MCF 10A (cell line): ENCODE data around the gene RFC2. TPM values are rescaled to one million over a fixed set of nuclear protein-coding genes. Genes with fewer than 3 reads are reported as not detected.

Source experiments
- BruUV-seq: library from RNA; stranded (reverse); fragments of 400-500 nt; replicated peaks from 2 replicates; lab custom pipeline; 2021; lab: Mats Ljungman, UMichigan
- CTCF ChIA-PET: fragments of 300-600 bp; sonication (Branson Sonifier 250); formaldehyde crosslinking; extraction: SDS; loops from one replicate; lab custom pipeline; 2021; ENCODE audit warnings: antibody characterized with exemption, inconsistent platforms; lab: Yijun Ruan, JAX
- POLR2A ChIA-PET: fragments of 300-600, 350-650 bp; sonication (Branson Sonifier 250); formaldehyde crosslinking; extraction: SDS; loops from one replicate; lab custom pipeline; 2020; ENCODE audit warnings: antibody characterized with exemption, inconsistent platforms; lab: Yijun Ruan, JAX
- DNase-seq: peaks from one replicate; pipeline ENCODE4 v3.0.0-alpha.2; 2018; ENCODE audit not compliant: unreplicated experiment
- H3K27ac Mint-ChIP-seq: one replicate; pipeline ENCODE4 v1.8.0; 2022; ENCODE audit warnings: mild to moderate bottlenecking, low read depth, mixed read lengths; ENCODE audit not compliant: unreplicated experiment
- H3K27me3 Mint-ChIP-seq: one replicate; pipeline ENCODE4 v1.8.0; 2022; ENCODE audit warnings: mixed read lengths; ENCODE audit not compliant: insufficient read depth, unreplicated experiment
- H3K36me3 Mint-ChIP-seq: one replicate; pipeline ENCODE4 v1.8.0; 2022; ENCODE audit warnings: mild to moderate bottlenecking, moderate library complexity, mixed read lengths; ENCODE audit not compliant: insufficient read depth, unreplicated experiment
- H3K4me1 Mint-ChIP-seq: one replicate; pipeline ENCODE4 v1.8.0; 2022; ENCODE audit warnings: mixed read lengths; ENCODE audit not compliant: insufficient read depth, unreplicated experiment
- H3K4me3 Mint-ChIP-seq: one replicate; pipeline ENCODE4 v1.8.0; 2022; ENCODE audit warnings: mild to moderate bottlenecking, moderate library complexity, mixed read lengths; ENCODE audit not compliant: unreplicated experiment
- H3K9me3 Mint-ChIP-seq: one replicate; pipeline ENCODE4 v1.8.0; 2022; ENCODE audit warnings: mixed read lengths; ENCODE audit not compliant: unreplicated experiment
- intact Hi-C: fragments of 100-400 bp; cut with micrococcal nuclease; formaldehyde crosslinking; loops from 2 replicates; pipeline ENCODE4 v1.14.1; 2022
- total RNA-seq: library from RNA; stranded (reverse); gene quantifications from 2 replicates; pipeline ENCODE4 v1.2.3, GENCODE V29; 2022
- TF ChIP-seq, protein P1 (sequence below): fragments of 200-600 bp; IDR thresholded peaks from one replicate; pipeline ENCODE4 v1.8.0; 2022; ENCODE audit warnings: antibody characterized with exemption, mild to moderate bottlenecking; ENCODE audit not compliant: unreplicated experiment

The RFC2 gene
- total RNA-seq, 1 experiment from 2014 or later = 35.0 TPM

DNA sequence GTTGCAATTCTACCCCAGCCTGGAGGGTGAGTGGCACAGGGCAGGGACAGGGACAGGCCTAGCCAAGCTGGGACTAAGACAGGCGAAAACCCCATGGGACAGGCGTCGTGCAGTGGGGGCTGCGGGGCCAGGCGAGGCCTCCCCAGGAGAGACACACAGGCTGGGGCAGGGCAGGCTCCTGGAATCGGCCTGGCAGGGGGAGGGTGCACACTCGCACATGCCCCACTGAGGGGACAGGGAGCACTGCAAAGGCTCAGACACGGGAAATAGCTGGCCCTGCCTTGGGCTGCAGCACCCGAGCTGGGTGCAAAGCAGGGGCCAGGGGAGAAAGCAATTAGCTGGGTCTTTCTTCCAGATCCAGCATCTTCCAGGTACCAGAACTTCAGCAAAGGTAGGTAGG, 34.0 kb downstream of the RFC2 start:
- DNase-seq = no peak
- Mint-ChIP-seq H3K36me3 (no peaks in the 10 kb centered on the region), H3K27ac (no peak overlapping the region), H3K4me3 (no peak overlapping the region), H3K27me3 (no peaks in the 10 kb centered on the region), H3K4me1 (no peaks in the 10 kb centered on the region), H3K9me3 (no peaks in the 10 kb centered on the region)
- ChIA-PET CTCF (interaction anchor here (1.1 kb wide), 1 partner anchor 14 kb away, joined by 5 read pairs; no protein-coding TSS in a partner anchor), POLR2A (no interaction called here)
- TF ChIP-seq, protein P1, sequence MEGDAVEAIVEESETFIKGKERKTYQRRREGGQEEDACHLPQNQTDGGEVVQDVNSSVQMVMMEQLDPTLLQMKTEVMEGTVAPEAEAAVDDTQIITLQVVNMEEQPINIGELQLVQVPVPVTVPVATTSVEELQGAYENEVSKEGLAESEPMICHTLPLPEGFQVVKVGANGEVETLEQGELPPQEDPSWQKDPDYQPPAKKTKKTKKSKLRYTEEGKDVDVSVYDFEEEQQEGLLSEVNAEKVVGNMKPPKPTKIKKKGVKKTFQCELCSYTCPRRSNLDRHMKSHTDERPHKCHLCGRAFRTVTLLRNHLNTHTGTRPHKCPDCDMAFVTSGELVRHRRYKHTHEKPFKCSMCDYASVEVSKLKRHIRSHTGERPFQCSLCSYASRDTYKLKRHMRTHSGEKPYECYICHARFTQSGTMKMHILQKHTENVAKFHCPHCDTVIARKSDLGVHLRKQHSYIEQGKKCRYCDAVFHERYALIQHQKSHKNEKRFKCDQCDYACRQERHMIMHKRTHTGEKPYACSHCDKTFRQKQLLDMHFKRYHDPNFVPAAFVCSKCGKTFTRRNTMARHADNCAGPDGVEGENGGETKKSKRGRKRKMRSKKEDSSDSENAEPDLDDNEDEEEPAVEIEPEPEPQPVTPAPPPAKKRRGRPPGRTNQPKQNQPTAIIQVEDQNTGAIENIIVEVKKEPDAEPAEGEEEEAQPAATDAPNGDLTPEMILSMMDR = no peak
- BruUV-seq = no TSS peak
- intact Hi-C loops = no loop called here

DNA sequence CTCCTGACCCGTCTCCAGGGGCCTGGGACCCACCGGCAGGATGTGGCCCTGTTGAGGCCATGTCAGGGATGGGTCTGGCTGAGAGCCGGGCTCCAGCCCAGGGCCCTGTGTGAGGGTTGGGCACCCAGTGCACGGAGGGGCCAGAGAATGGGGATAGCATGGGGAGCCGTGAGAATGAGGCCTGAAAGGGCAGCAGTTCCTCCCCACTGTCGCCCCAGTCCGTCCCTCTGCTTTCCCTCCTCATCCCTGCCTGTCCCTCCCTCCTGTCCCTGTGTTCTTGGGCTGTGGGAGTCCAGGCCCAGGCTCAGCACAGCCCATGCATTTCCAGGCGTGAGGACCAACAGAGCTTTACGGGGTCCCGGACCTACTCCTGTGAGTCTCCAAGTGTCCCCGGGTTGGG, 34.8 kb downstream of the RFC2 start:
- Mint-ChIP-seq H3K4me3 (no peak overlapping the region), H3K9me3 (no peaks in the 10 kb centered on the region), H3K4me1 (no peaks in the 10 kb centered on the region), H3K27me3 (no peaks in the 10 kb centered on the region), H3K36me3 (no peaks in the 10 kb centered on the region), H3K27ac (no peak overlapping the region)
- intact Hi-C loops = no loop called here
- DNase-seq = no peak
- ChIA-PET CTCF (interaction anchor here (0.6 to 1.1 kb wide), 2 partner anchors 13 to 888 kb away, joined by 3 to 5 read pairs; no protein-coding TSS in a partner anchor), POLR2A (no interaction called here)
- TF ChIP-seq, protein P1 = no peak
- no TSS peak for BruUV-seq

DNA sequence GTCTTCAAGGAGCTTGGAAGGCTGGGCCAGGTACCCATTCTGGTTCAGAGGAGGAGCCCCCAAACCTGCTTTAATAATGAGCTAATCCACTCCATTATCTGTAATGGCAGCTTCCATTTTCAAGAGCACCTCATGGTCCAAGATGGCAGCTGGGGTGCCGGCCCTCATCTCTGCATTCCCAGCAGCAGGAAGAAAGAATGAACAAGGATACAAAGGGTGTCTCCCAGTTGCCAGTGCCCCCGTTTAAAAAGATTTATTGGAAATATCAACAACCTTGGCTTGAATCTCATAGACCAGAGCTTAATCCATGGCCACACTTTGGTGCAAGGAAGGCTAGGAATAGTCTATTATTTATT, 35.9 kb downstream of the RFC2 start:
- Mint-ChIP-seq H3K27ac (no peak overlapping the region), H3K4me1 (no peaks in the 10 kb centered on the region), H3K36me3 (no peaks in the 10 kb centered on the region), H3K9me3 (no peaks in the 10 kb centered on the region), H3K4me3 (no peak overlapping the region), H3K27me3 (no peaks in the 10 kb centered on the region)
- no TSS peak for BruUV-seq
- POLR2A ChIA-PET = no interaction called here
- TF ChIP-seq, protein P1 = no peak
- intact Hi-C loops = no loop called here
- CTCF ChIA-PET = interaction anchor here (1.2 to 1.5 kb wide), 2 partner anchors 12 to 183 kb away, joined by 4 to 6 read pairs; no protein-coding TSS in a partner anchor
- DNase-seq = no peak

DNA sequence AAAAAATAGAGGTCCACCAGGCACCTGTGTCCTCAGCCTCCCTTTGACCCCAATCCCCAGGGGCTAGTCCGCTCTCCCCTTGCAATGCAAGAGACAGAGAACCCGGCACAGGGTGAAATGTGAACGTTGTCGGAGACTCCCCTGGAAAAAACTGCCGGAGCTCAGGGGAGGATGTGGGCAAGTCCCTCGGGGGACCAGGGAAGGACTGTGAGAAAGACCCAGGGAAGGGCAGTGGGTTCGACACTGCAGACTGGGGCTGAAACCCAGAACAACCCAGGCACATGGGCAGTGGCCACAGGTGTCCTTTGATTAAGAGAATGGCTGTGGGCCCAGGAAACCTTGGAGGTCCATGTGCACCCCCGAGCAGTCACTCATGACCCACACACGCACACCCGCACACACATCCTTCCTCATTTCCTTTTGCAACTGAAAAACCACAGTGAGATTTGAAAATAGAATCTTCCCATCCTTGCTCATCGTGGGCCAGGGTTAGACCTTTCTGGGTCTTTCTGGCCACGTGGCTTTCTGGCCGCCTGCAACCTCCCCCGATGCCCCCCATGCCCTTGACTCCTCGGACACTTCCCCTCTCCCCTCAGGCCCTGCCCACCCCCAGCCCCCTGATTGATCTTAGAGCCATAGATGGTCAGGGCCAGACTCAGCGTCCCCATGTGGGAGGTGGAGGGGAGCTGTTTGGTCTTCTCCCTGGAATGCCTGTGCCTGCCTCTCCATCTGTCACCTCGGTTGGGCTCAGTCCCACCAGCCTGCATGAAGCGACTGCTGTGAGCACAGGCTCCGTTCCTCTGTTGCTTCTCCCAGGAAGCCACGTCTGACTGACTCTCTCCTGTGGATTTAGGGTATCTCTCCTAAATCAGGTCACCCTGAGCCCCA, 36.5 kb downstream of the RFC2 start:
- no peaks in the 10 kb centered on the region for H3K36me3 Mint-ChIP-seq
- H3K9me3 Mint-ChIP-seq = no peaks in the 10 kb centered on the region
- ChIA-PET CTCF (interaction anchor here (0.6 to 1.5 kb wide), 6 partner anchors 10 to 422 kb away, joined by 3 to 6 read pairs (median 4); no protein-coding TSS in a partner anchor), POLR2A (interaction anchor here (1.1 kb wide), 1 partner anchor 55 kb away, joined by 3 read pairs; no protein-coding TSS in a partner anchor)
- BruUV-seq = no TSS peak
- intact Hi-C loops = no loop called here
- no peak for DNase-seq
- no peaks in the 10 kb centered on the region for H3K27me3 Mint-ChIP-seq
- no peak overlapping the region for H3K4me3 Mint-ChIP-seq
- TF ChIP-seq, protein P1 = no peak
- no peaks in the 10 kb centered on the region for H3K4me1 Mint-ChIP-seq
- H3K27ac Mint-ChIP-seq = no peak overlapping the region
